ENCODE results near the gene CLSTN2.

DNA sequence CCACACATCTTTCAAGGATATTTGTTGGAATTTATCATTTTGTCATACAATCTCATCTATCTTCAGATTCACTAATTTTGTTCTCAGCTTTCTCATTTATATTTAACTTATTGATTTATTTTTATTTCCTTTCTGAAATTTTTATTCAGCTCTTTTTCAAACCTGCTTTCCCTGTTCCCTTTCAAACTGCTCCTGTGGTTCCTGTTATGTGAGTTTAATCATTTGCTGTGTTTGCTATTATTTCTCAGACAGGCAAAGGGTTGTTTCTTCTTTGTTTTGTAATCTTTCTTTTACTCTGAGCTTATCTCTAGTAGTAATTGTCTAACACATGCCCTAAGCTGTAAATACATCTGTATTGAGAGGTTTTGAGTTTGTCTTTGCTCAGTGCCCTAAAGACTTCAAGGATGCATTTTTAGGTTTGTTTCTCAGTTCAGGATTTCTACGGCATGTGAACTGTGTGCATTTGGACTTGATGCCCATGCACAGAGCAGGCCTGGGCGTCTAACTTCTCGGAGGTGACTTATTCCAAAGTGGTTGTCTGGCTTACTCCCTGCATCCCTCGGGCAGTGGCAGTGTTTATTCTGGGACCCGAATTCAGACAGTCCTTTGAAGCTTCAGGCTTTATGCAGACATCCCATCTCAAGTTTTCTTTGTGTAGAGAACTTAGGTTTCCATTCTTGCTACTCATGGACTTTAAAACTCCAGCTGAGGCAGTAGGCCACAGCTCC, 587.8 kb downstream of the CLSTN2 start:
- TF ChIP-seq, protein P1, sequence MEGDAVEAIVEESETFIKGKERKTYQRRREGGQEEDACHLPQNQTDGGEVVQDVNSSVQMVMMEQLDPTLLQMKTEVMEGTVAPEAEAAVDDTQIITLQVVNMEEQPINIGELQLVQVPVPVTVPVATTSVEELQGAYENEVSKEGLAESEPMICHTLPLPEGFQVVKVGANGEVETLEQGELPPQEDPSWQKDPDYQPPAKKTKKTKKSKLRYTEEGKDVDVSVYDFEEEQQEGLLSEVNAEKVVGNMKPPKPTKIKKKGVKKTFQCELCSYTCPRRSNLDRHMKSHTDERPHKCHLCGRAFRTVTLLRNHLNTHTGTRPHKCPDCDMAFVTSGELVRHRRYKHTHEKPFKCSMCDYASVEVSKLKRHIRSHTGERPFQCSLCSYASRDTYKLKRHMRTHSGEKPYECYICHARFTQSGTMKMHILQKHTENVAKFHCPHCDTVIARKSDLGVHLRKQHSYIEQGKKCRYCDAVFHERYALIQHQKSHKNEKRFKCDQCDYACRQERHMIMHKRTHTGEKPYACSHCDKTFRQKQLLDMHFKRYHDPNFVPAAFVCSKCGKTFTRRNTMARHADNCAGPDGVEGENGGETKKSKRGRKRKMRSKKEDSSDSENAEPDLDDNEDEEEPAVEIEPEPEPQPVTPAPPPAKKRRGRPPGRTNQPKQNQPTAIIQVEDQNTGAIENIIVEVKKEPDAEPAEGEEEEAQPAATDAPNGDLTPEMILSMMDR (IDR thresholded peaks at IDR 0.05), result no peak
- no peak for TF ChIP-seq POLR2A (IDR thresholded peaks at IDR 0.05)

All from tibial nerve (tissue), 3 donors.